HepG2 (cell line): ENCODE results near the gene CA10. TPM values are rescaled to one million over a fixed set of nuclear protein-coding genes. Genes with fewer than 3 reads are reported as not detected.

Experiments used
- ATAC-seq: fragments of 200-7000 bp; cut with Tn5 transposase; 3 replicates; pipeline ENCODE4 v1.9.1; 2020; ENCODE audit warnings: mild to moderate bottlenecking, moderate library complexity
- BruUV-seq: library from RNA; stranded (reverse); fragments of 400-500 nt; replicated peaks from 2 replicates; lab custom pipeline; 2021; lab: Mats Ljungman, UMichigan
- CTCF ChIA-PET: fragments of 300-600 bp; formaldehyde crosslinking; extraction: SDS; loops from one replicate; lab custom pipeline; 2021; ENCODE audit warnings: low total read pairs, inconsistent platforms, low intra/inter-chr PET ratio; lab: Yijun Ruan, JAX
- POLR2A ChIA-PET: fragments of 350-600 bp; sonication (Branson Sonifier 250); formaldehyde crosslinking; loops from one replicate; lab custom pipeline; 2020; ENCODE audit warnings: antibody characterized with exemption, inconsistent platforms; lab: Yijun Ruan, JAX
- DNase-seq: peaks from one replicate; pipeline ENCODE4 v3.0.0-alpha.2; 2015; ENCODE audit warnings: low spot score
- FAIRE-seq: peaks from 3 replicates; lab custom pipeline; 2011; peaks lifted over from hg19 to GRCh38; lab: Jason Lieb, UNC
- H2AFZ ChIP-seq: one replicate; pipeline ENCODE4 v1.6.1; 2011; ENCODE audit warnings: low read length, inconsistent platforms
- H3K27ac ChIP-seq: fragments of 300-600 bp; 3 replicates; pipeline ENCODE4 v1.8.0; 2011; ENCODE audit warnings: mixed run types, mild to moderate bottlenecking, mixed read lengths, low read length, inconsistent platforms; ENCODE audit not compliant: insufficient read depth; ENCODE audit errors: extremely low read length
- H3K27me3 ChIP-seq, 2 experiments: fragments of 200-600 bp in 1 of 2; 2 replicates in 1 of 2; 3 replicates in 1 of 2; pipeline versions ENCODE4 v1.6.0 to v1.8.0; 2011; ENCODE audit warnings: low read length in 2 of 2, mild to moderate bottlenecking in 2 of 2, moderate library complexity in 2 of 2, inconsistent platforms in 1 of 2; ENCODE audit not compliant: insufficient read depth in 2 of 2, control insufficient read depth in 1 of 2
- H3K36me3 ChIP-seq, 2 experiments: fragments of 200-600 bp in 1 of 2; replicated peaks in 1 of 2; 2 replicates in 1 of 2; 3 replicates in 1 of 2; pipeline versions ENCODE4 v1.5.1 to v1.8.0; 2011; ENCODE audit warnings: low read length in 2 of 2, inconsistent platforms in 1 of 2; ENCODE audit not compliant: insufficient read depth in 2 of 2, control insufficient read depth in 1 of 2
- H3K4me1 ChIP-seq: 2 replicates; pipeline ENCODE4 v1.5.1; 2012; ENCODE audit warnings: low read length, inconsistent platforms; ENCODE audit not compliant: insufficient read depth
- H3K4me2 ChIP-seq: 2 replicates; pipeline ENCODE4 v1.6.0; 2011; ENCODE audit warnings: low read depth, low read length, inconsistent platforms
- H3K4me3 ChIP-seq, 3 experiments: fragments of 200-600 bp in 1 of 3; sonication (generic), shearing (Covaris generic) in 1 of 3; replicated peaks in 1 of 3; 2 replicates each; pipeline ENCODE4 v1.5.1; 2011 to 2016; ENCODE audit warnings: low read length in 3 of 3, inconsistent platforms in 2 of 3, low read depth in 2 of 3, mild to moderate bottlenecking in 2 of 3, control low read depth in 1 of 3, mixed read lengths in 1 of 3; ENCODE audit not compliant: insufficient read depth in 1 of 3
- H3K79me2 ChIP-seq: one replicate; pipeline ENCODE4 v1.6.1; 2011; ENCODE audit warnings: low read length, inconsistent platforms; ENCODE audit not compliant: insufficient read depth
- H3K9ac ChIP-seq: 2 replicates; pipeline ENCODE4 v1.6.0; 2011; ENCODE audit warnings: mild to moderate bottlenecking, low read depth, low read length, inconsistent platforms; ENCODE audit not compliant: insufficient read depth
- H3K9me3 ChIP-seq: 2 replicates; pipeline ENCODE4 v1.5.1; 2012; ENCODE audit warnings: mild to moderate bottlenecking, low read length
- H4K20me1 ChIP-seq: 2 replicates; pipeline ENCODE4 v1.6.0; 2011; ENCODE audit warnings: inconsistent platforms, mild to moderate bottlenecking, low read length, moderate library complexity; ENCODE audit not compliant: insufficient read depth
- ATF7 ChIP-seq, 2 experiments: fragments of 450-650 bp in 1 of 2; sonication (generic) in 1 of 2; formaldehyde crosslinking in 1 of 2; IDR thresholded peaks; 2 replicates each; pipeline versions ENCODE4 v1.4.0 to v1.6.1; 2016 to 2020; ENCODE audit warnings: antibody characterized with exemption in 1 of 2, mild to moderate bottlenecking in 1 of 2, missing genetic modification reagents in 1 of 2
- BORCS8-MEF2B ChIP-seq: sonication (generic); formaldehyde crosslinking; IDR thresholded peaks from 2 replicates; pipeline ENCODE4 v1.8.0; 2022; ENCODE audit warnings: mild to moderate bottlenecking, missing genetic modification reagents
- BRCA1 ChIP-seq: sonication (generic); formaldehyde crosslinking; IDR thresholded peaks from 2 replicates; pipeline ENCODE4 v1.4.0; 2020; ENCODE audit warnings: missing genetic modification reagents
- ELF1 ChIP-seq: sonication (generic); formaldehyde crosslinking; IDR thresholded peaks from 2 replicates; pipeline ENCODE4 v1.4.0; 2020; ENCODE audit warnings: missing genetic modification reagents
- GABPA ChIP-seq, 2 experiments: IDR thresholded peaks; 2 replicates each; pipeline ENCODE4 v1.6.1; 2011 to 2016; ENCODE audit warnings: low read depth in 2 of 2, low read length in 1 of 2, missing biosample characterization in 1 of 2, missing genetic modification characterization in 1 of 2
- GLMP ChIP-seq: sonication (generic); formaldehyde crosslinking; IDR thresholded peaks from 2 replicates; pipeline ENCODE4 v1.9.0; 2021; ENCODE audit warnings: missing genetic modification reagents, mild to moderate bottlenecking, borderline replicate concordance
- KDM2A ChIP-seq: sonication (generic); formaldehyde crosslinking; IDR thresholded peaks from 2 replicates; pipeline ENCODE4 v1.4.0; 2020; ENCODE audit warnings: low read depth, missing genetic modification reagents, borderline replicate concordance
- KDM6A ChIP-seq: IDR thresholded peaks from 2 replicates; pipeline ENCODE4 v1.6.1; 2016; ENCODE audit warnings: low read depth
- KLF15 ChIP-seq: sonication (generic); formaldehyde crosslinking; IDR thresholded peaks from 2 replicates; pipeline ENCODE4 v1.8.1; 2023; ENCODE audit warnings: borderline replicate concordance, mild to moderate bottlenecking, inconsistent platforms, missing genetic modification reagents, mixed read lengths
- NFIB ChIP-seq: sonication (generic); formaldehyde crosslinking; IDR thresholded peaks from 2 replicates; pipeline ENCODE4 v1.9.0; 2021; ENCODE audit warnings: missing genetic modification reagents, mild to moderate bottlenecking, borderline replicate concordance
- SMAD3 ChIP-seq: sonication (generic); formaldehyde crosslinking; IDR thresholded peaks from 2 replicates; pipeline ENCODE4 v1.4.0; 2020; ENCODE audit warnings: missing genetic modification reagents
- ZNF160 ChIP-seq: sonication (generic); formaldehyde crosslinking; IDR thresholded peaks from 2 replicates; pipeline ENCODE4 v1.8.0; 2022; ENCODE audit warnings: mild to moderate bottlenecking, inconsistent platforms, missing genetic modification reagents
- ZNF766 ChIP-seq: sonication (generic); formaldehyde crosslinking; IDR thresholded peaks from 2 replicates; pipeline ENCODE4 v1.5.0; 2020; ENCODE audit warnings: missing genetic modification reagents, borderline replicate concordance
- whole genome bisulfite sequencing: methylation state at CpG from one replicate; pipeline ENCODE4 v1.1.6; 2017; ENCODE audit warnings: low lambda C conversion rate; 5-methylcytosine and 5-hydroxymethylcytosine counted together
- in situ Hi-C: cut with HindIII; loops from 2 replicates; pipeline ENCODE4 v1.10.0; 2017; ENCODE audit warnings: low pct_unique_long_range_greater_than_20kb; ENCODE audit not compliant: extremely low pct_ligation_motif_present
- intact Hi-C: fragments of 100-400 bp; cut with micrococcal nuclease; formaldehyde crosslinking; loops from one replicate; pipeline ENCODE4 v1.10.0; 2022; ENCODE audit not compliant: unreplicated experiment
- polyA plus RNA-seq, 8 experiments: library from polyadenylated mRNA; depleted of rRNA in 3 of 8; stranded (reverse) in 7 of 8; unstranded in 1 of 8; fragments of >200 nt; fragmentation: Illumina TruSeq in 4 of 8; extraction: Trizol in 4 of 8; gene quantifications; 2 replicates each; pipeline versions ENCODE4 v1.2.1 to v1.2.3, GENCODE V29; 2011 to 2016; ENCODE audit warnings: low read depth in 4 of 8, missing spikeins in 1 of 8, mixed read lengths in 1 of 8; ENCODE audit not compliant: insufficient read depth in 1 of 8
- total RNA-seq, 5 experiments: library from RNA; depleted of rRNA; stranded (reverse); fragments of >200 nt; fragmentation: Illumina TruSeq; extraction: Trizol; gene quantifications; 2 replicates each; pipeline ENCODE4 v1.2.3, GENCODE V29; 2016; ENCODE audit warnings: low read depth in 1 of 5
- TF ChIP-seq, protein P1 (sequence below): sonication (generic); formaldehyde crosslinking; IDR thresholded peaks from 2 replicates; pipeline ENCODE4 v1.5.0; 2020; ENCODE audit warnings: missing genetic modification reagents, mild to moderate bottlenecking, borderline replicate concordance
- TF ChIP-seq, protein P2 (sequence below): sonication (generic); formaldehyde crosslinking; IDR thresholded peaks from 2 replicates; pipeline ENCODE4 v1.5.1; 2020; ENCODE audit warnings: missing genetic modification reagents, mild to moderate bottlenecking, borderline replicate concordance

Gene CA10
- total and polyA plus RNA-seq, 2 of the 13 experiments (the other 11 are each of a cell fraction or from before 2014, with no cell fraction given) = not detected

- H3K27ac ChIP-seq = no peak overlapping the region
- no peaks in the 10 kb centered on the region for H3K79me2 ChIP-seq
- intact Hi-C loops (no loop called here), in situ Hi-C loops (no loop called here)
- H2AFZ ChIP-seq = no peak overlapping the region
- H3K9me3 ChIP-seq = no peaks in the 10 kb centered on the region
- H3K27me3 ChIP-seq = no peaks in the 10 kb centered on the region
- no peak overlapping the region for H3K4me3 ChIP-seq
- FAIRE-seq (no peak), ATAC-seq (no peak), DNase-seq (no peak)
- BruUV-seq = no TSS peak
- H4K20me1 ChIP-seq = no peaks in the 10 kb centered on the region
- H3K4me1 ChIP-seq = no peaks in the 10 kb centered on the region
- 2% methylated on average over 2 of the region's 2 CpGs for WGBS
- no peak overlapping the region for H3K9ac ChIP-seq
- no peak for TF ChIP-seq NFIB (CRISPR knock-in tag)
- no peak for TF ChIP-seq GABPA (IDR thresholded peaks at IDR 0.05; ENCODE audit: low read depth, low read length)
- TF ChIP-seq GABPA (CRISPR knock-in tag; IDR thresholded peaks at IDR 0.05; ENCODE audit: low read depth) = no peak
- TF ChIP-seq, protein P1, sequence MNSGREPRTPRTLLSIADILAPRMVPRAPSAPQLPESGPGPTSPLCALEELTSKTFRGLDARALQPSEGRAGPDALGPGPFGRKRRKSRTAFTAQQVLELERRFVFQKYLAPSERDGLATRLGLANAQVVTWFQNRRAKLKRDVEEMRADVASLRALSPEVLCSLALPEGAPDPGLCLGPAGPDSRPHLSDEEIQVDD (CRISPR knock-in tag) = no peak
- no peak for TF ChIP-seq KDM6A (CRISPR knock-in tag)
- TF ChIP-seq ZNF766 (CRISPR knock-in tag) = no peak
- TF ChIP-seq GLMP = no peak
- TF ChIP-seq KDM2A = no peak
- TF ChIP-seq ZNF160 (CRISPR knock-in tag) = no peak
- TF ChIP-seq KLF15 (CRISPR knock-in tag) = no peak
- no peak for TF ChIP-seq ATF7 (IDR thresholded peaks at IDR 0.05)
- TF ChIP-seq ATF7 (CRISPR knock-in tag; IDR thresholded peaks at IDR 0.05) = no peak
- TF ChIP-seq ELF1 (CRISPR knock-in tag) = no peak
- no peak for TF ChIP-seq SMAD3 (CRISPR knock-in tag)
- TF ChIP-seq BORCS8-MEF2B = no peak
- no peak for TF ChIP-seq BRCA1 (CRISPR knock-in tag)
- TF ChIP-seq, protein P2, sequence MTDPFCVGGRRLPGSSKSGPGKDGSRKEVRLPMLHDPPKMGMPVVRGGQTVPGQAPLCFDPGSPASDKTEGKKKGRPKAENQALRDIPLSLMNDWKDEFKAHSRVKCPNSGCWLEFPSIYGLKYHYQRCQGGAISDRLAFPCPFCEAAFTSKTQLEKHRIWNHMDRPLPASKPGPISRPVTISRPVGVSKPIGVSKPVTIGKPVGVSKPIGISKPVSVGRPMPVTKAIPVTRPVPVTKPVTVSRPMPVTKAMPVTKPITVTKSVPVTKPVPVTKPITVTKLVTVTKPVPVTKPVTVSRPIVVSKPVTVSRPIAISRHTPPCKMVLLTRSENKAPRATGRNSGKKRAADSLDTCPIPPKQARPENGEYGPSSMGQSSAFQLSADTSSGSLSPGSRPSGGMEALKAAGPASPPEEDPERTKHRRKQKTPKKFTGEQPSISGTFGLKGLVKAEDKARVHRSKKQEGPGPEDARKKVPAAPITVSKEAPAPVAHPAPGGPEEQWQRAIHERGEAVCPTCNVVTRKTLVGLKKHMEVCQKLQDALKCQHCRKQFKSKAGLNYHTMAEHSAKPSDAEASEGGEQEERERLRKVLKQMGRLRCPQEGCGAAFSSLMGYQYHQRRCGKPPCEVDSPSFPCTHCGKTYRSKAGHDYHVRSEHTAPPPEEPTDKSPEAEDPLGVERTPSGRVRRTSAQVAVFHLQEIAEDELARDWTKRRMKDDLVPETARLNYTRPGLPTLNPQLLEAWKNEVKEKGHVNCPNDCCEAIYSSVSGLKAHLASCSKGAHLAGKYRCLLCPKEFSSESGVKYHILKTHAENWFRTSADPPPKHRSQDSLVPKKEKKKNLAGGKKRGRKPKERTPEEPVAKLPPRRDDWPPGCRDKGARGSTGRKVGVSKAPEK (CRISPR knock-in tag) = no peak
- ChIA-PET POLR2A (no interaction called here), CTCF (no interaction called here)
- H3K36me3 ChIP-seq = no peaks in the 10 kb centered on the region
- no peak overlapping the region for H3K4me2 ChIP-seq
Measured at GRCh38 chr17:51745993-51746392, 412.5 kb downstream of the CA10 start.
